Vagina (tissue), 2 donors: Measurements from ENCODE around the gene AGO3. TPM values are rescaled to one million over a fixed set of nuclear protein-coding genes. Genes with fewer than 3 reads are reported as not detected.
A peak's percentile ranks its signal among the peaks of the same experiment; 100 is the strongest.

ENCODE experiments used
- DNase-seq, 2 donors: peaks; one replicate each; pipeline ENCODE4 v3.0.0-alpha.2; 2017; ENCODE audit errors: extremely low spot score in 2 of 2
- H3K27ac ChIP-seq: fragments of 200-600 bp; sonication (generic); one replicate; pipeline ENCODE4 v1.5.1; 2019
- H3K27me3 ChIP-seq: fragments of 200-600 bp; sonication (generic); one replicate; pipeline ENCODE4 v1.5.1; 2019
- H3K36me3 ChIP-seq, 2 donors: fragments of 200-600 bp; sonication (generic); one replicate each; pipeline ENCODE4 v1.5.1; 2017 to 2019
- H3K4me1 ChIP-seq: fragments of 200-600 bp; sonication (generic); one replicate; pipeline ENCODE4 v1.5.1; 2019
- H3K4me3 ChIP-seq, 2 donors: fragments of 200-600 bp; sonication (generic); 1 replicate in 1 of 2; 2 replicates in 1 of 2; pipeline ENCODE4 v1.5.1; 2016 to 2019
- H3K9me3 ChIP-seq: fragments of 200-600 bp; sonication (generic); one replicate; pipeline ENCODE4 v1.5.1; 2019
- CTCF ChIP-seq, 3 experiments: fragments of 450-650 bp in 2 of 3; fragments of 200-600 bp in 1 of 3; sonication (generic) in 1 of 3; IDR thresholded peaks; one replicate each; pipeline ENCODE4 v1.5.1; 2017 to 2019; ENCODE audit warnings: antibody characterized with exemption in 3 of 3, mild to moderate bottlenecking in 2 of 3, moderate library complexity in 2 of 3
- POLR2A ChIP-seq, 2 donors: fragments of 450-650 bp; IDR thresholded peaks; one replicate each; pipeline ENCODE4 v1.6.1; 2017; ENCODE audit warnings: antibody characterized with exemption in 2 of 2, mild to moderate bottlenecking in 2 of 2, moderate library complexity in 2 of 2
- POLR2AphosphoS5 ChIP-seq, 2 donors: sonication (generic); formaldehyde crosslinking; IDR thresholded peaks; one replicate each; pipeline ENCODE4 v1.9.0; 2017; ENCODE audit warnings: antibody characterized with exemption in 2 of 2, mild to moderate bottlenecking in 2 of 2, low read depth in 1 of 2; ENCODE audit not compliant: insufficient read depth in 1 of 2
- intact Hi-C: fragments of 100-400 bp; cut with DNase I; formaldehyde crosslinking; loops from one replicate; pipeline ENCODE4 v1.15.1; 2023
- total RNA-seq: library from RNA; depleted of rRNA; stranded (reverse); fragments of >200 nt; gene quantifications from one replicate; pipeline ENCODE4 v1.2.3, GENCODE V29; 2016

The AGO3 gene
- total RNA-seq, 1 donor from 2014 or later = 17.2 TPM

DNA sequence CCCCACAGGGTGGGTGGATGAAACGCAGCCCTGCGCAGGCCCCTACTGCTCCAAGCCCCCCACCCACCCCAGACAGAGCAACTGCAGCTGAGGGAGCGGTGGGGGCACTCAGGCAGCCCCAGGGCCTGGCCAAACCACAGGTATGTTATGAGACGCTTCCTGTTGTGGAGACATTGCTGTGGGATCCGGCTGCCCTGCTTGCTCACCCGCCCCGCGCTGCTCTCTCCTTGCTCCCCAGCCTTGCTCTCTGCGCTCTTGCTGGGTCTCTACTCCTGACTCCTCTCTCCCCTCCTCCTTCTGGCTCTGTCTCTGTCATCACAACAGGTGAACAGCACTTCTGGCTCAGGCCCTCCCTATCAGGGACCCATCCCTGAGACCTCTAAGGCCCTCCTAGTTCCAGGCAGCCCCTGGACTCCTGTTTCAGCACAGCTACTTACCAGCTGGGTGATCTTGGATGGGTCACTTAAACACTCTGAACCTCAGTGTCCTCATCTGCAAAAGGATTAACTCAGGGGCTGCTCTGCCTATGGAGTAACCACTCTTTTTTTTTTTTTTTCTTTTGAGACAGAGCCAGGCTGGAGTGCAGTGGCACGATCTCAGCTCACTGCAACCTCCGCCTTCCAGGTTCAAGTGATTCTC, 178.3 kb downstream of the AGO3 start:
- intact Hi-C loops = no loop called here
- H3K27ac ChIP-seq = peak overlapping the region; percentile 15
- no peaks in the 10 kb centered on the region for H3K27me3 ChIP-seq
- no peak overlapping the region for H3K4me3 ChIP-seq
- no peaks in the 10 kb centered on the region for H3K9me3 ChIP-seq
- TF ChIP-seq POLR2AphosphoS5 (IDR thresholded peaks at IDR 0.05; ENCODE audit: insufficient read depth in 1 of 2, low read depth in 1 of 2) (no peak), CTCF (IDR thresholded peaks at IDR 0.05) (no peak), POLR2A (IDR thresholded peaks at IDR 0.05) (no peak)
- DNase-seq = no peak
- peaks cover 17% of the 10 kb centered on the region for H3K4me1 ChIP-seq
- no peaks in the 10 kb centered on the region for H3K36me3 ChIP-seq

DNA sequence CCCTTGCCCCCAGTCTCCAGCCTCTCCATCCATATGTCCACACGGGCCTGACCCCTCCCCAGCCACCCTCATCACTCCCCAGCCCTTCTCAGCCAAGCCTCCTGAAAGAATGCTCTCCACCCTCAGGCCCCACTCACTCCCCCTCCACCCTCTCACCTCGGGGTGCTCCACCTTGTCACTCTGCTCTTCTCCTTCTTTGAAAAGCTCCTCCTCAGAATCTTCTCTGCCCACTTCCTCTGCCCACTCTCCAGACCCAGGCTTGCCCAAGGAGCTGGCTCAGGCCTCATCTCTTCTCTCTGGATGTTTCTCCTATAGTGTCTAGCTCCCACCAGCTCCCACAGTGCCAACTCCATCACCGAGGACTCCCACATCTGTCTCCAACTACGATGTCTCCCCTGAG, 180.2 kb downstream of the AGO3 start:
- H3K27me3 ChIP-seq = no peaks in the 10 kb centered on the region
- TF ChIP-seq POLR2AphosphoS5 (IDR thresholded peaks at IDR 0.05; ENCODE audit: insufficient read depth in 1 of 2, low read depth in 1 of 2) (no peak), CTCF (IDR thresholded peaks at IDR 0.05) (no peak), POLR2A (IDR thresholded peaks at IDR 0.05) (no peak)
- intact Hi-C loops = no loop called here
- H3K36me3 ChIP-seq = no peaks in the 10 kb centered on the region
- no peaks in the 10 kb centered on the region for H3K9me3 ChIP-seq
- peaks cover 27% of the 10 kb centered on the region for H3K4me1 ChIP-seq
- no peak overlapping the region for H3K27ac ChIP-seq
- H3K4me3 ChIP-seq = no peak overlapping the region
- DNase-seq = no peak

- Histone ChIP-seq H3K4me3 (no peak overlapping the region), H3K9me3 (no peaks in the 10 kb centered on the region), H3K27ac (no peak overlapping the region), H3K27me3 (no peaks in the 10 kb centered on the region), H3K36me3 (no peaks in the 10 kb centered on the region), H3K4me1 (peaks cover 34% of the 10 kb centered on the region)
- intact Hi-C loops = no loop called here
- TF ChIP-seq POLR2AphosphoS5 (IDR thresholded peaks at IDR 0.05; ENCODE audit: insufficient read depth in 1 of 2, low read depth in 1 of 2) (no peak), CTCF (IDR thresholded peaks at IDR 0.05) (no peak)
- DNase-seq = no peak
Measured at GRCh38 chr1:36112823-36113222, 181.9 kb downstream of the AGO3 start.

- Histone ChIP-seq H3K4me3 (no peak overlapping the region), H3K36me3 (no peaks in the 10 kb centered on the region), H3K27me3 (no peaks in the 10 kb centered on the region), H3K9me3 (no peaks in the 10 kb centered on the region), H3K27ac (peak overlapping the region; percentile 68), H3K4me1 (peaks cover 19% of the 10 kb centered on the region)
- TF ChIP-seq POLR2A (IDR thresholded peaks at IDR 0.05) = no peak
- TF ChIP-seq POLR2AphosphoS5 (IDR thresholded peaks at IDR 0.05; ENCODE audit: insufficient read depth in 1 of 2, low read depth in 1 of 2) = no peak
- no peak for TF ChIP-seq CTCF (IDR thresholded peaks at IDR 0.05)
- no peak for DNase-seq
- intact Hi-C loops = no loop called here
Measured at GRCh38 chr1:36114371-36114770, 183.5 kb downstream of the AGO3 start.

DNA sequence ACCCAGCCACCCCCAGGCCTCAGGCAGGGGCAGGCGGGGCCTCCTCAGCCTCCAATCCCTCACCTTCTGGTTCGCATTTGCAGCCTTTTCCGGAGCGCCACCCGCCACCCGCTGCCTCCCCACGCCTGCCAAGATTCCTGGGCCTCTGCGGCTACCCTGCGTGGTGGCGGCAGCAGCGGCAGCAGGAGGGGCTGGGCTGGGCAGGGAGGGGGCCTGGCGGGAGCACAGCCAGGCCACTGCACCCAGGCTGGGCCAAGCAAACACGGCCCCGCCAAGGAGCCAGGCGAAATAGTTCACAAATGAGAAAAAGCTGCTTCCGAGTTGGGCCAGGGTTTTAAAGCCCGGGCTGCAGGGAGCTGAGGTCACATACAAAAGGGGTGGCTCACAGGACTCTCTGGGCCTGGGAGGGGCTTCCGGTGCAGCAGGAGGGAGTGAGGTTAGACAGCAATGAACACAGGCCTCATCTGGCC, 184.3 kb downstream of the AGO3 start:
- Histone ChIP-seq H3K27me3 (no peaks in the 10 kb centered on the region), H3K4me3 (no peak overlapping the region), H3K4me1 (peaks cover 17% of the 10 kb centered on the region), H3K27ac (peak overlapping the region; percentile 68), H3K36me3 (no peaks in the 10 kb centered on the region), H3K9me3 (no peaks in the 10 kb centered on the region)
- no peak for DNase-seq
- intact Hi-C loops = no loop called here
- TF ChIP-seq POLR2A (IDR thresholded peaks at IDR 0.05) (no peak), POLR2AphosphoS5 (IDR thresholded peaks at IDR 0.05; ENCODE audit: insufficient read depth in 1 of 2, low read depth in 1 of 2) (peak in 1 of 2 donors; percentile 48), CTCF (IDR thresholded peaks at IDR 0.05) (no peak)
